Ectodermal cell (in vitro differentiated cells): ENCODE data around the gene KIF3A.
"Not testable (repeated sequence)": the region's sequence is repeated elsewhere in the genome, so short reads cannot be mapped to it uniquely, and the experiment has no call there.

Experiments used
- H3K27ac ChIP-seq: 2 replicates; pipeline ENCODE4 v1.7.0; 2013; ENCODE audit warnings: mild to moderate bottlenecking, low read depth, low read length; ENCODE audit not compliant: insufficient read depth, poor library complexity, severe bottlenecking
- H3K27me3 ChIP-seq: 2 replicates; pipeline ENCODE4 v1.7.0; 2013; ENCODE audit warnings: mild to moderate bottlenecking, low read length; ENCODE audit not compliant: insufficient read depth, control insufficient read depth, poor library complexity, severe bottlenecking
- H3K36me3 ChIP-seq: one replicate; pipeline ENCODE4 v1.7.0; 2013; ENCODE audit warnings: low read length; ENCODE audit not compliant: control insufficient read depth, insufficient read depth
- H3K4me1 ChIP-seq: one replicate; pipeline ENCODE4 v1.7.0; 2013; ENCODE audit warnings: low read length; ENCODE audit not compliant: control insufficient read depth, insufficient read depth
- H3K4me3 ChIP-seq: 2 replicates; pipeline ENCODE4 v1.7.0; 2013; ENCODE audit warnings: low read depth, low read length, control low read depth; ENCODE audit not compliant: insufficient read depth
- H3K9me3 ChIP-seq: 2 replicates; pipeline ENCODE4 v1.7.0; 2013; ENCODE audit warnings: mild to moderate bottlenecking, low read length, moderate library complexity; ENCODE audit not compliant: control insufficient read depth
- WGBS, 2 experiments: methylation state at CpG; one replicate each; pipeline ENCODE4 v1.1.7; 2013; ENCODE audit warnings: missing lambda C conversion rate in 2 of 2; 5-methylcytosine and 5-hydroxymethylcytosine counted together

The KIF3A gene

DNA sequence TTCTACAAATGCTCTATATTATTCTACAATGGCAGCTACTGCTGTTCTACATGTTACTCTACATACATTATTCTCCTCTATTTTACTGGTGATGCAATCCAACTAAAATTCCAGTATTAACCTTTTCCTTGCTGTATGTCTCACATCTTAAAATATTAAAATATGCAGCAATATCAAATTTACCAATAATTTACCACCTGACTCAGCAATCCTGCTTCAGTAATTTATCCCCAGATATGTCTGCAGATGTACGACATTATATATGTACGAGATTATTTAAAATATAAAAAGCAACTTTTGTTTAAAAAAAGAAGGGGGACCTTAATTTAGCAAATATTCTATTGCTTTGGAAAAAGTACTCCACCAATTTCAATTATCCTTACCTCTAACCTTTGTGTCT is 11.6 kb downstream of the KIF3A start:
- H3K27ac ChIP-seq: no peak overlapping the region
- H3K9me3 ChIP-seq: no peaks in the 10 kb centered on the region
- no peaks in the 10 kb centered on the region for H3K36me3 ChIP-seq
- no peaks in the 10 kb centered on the region for H3K4me1 ChIP-seq
- no peak overlapping the region for H3K4me3 ChIP-seq
- no peaks in the 10 kb centered on the region for H3K27me3 ChIP-seq
- WGBS, 2 experiments: 100% methylated on average over 1 of the region's 2 CpGs; no CpG with 5 or more reads in 1 of the 2 experiments

DNA sequence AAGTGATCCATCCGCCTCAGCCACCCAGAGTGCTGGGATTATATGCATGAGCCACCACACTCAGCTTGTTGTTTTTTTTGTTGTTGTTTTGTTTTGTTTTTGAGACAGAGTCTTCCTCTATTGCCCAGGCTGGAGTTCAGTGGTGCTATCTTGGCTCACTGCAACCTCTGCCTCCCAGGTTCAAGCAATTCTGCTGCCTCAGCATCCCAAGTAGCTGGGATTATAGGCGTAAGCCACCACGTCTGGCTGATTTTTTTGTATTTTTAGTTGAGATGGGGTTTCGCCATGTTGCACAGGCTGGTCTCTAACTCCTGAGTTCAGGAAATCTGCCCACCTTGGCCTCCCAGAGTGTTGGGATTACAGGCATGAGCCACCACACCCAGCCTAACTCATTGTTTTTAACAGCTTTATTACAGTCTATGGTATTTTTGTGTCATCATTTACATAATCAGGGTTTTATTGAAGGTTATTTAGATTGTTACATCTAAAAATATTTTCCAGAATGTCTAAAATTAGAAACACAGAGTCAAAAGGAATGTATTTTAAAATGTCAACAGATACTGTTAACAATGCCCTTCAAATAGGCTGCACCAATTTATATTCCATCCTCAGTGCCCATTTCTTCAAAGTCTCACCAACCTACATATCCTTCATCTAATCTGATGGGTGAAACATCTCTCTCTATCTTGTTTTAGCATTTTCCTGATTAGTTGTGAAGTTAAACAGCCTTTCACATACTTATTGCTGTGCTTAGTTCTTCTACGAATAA is 18.6 kb downstream of the KIF3A start:
- Histone ChIP-seq H3K4me1 (no peaks in the 10 kb centered on the region), H3K36me3 (no peaks in the 10 kb centered on the region), H3K27ac (no peak overlapping the region), H3K9me3 (no peaks in the 10 kb centered on the region), H3K4me3 (no peak overlapping the region), H3K27me3 (no peaks in the 10 kb centered on the region)
- WGBS, 2 experiments: 85 to 91% methylated on average over 4 of the region's 5 CpGs

GRCh38 chr5:132714456-132715307 is 22.7 kb downstream of the KIF3A start:
- H3K9me3 ChIP-seq: no peaks in the 10 kb centered on the region
- WGBS, 2 experiments: 89 to 90% methylated on average over 9 to 11 of the region's 11 CpGs
- no peak overlapping the region for H3K27ac ChIP-seq
- no peak overlapping the region for H3K4me3 ChIP-seq
- H3K27me3 ChIP-seq: no peaks in the 10 kb centered on the region
- H3K36me3 ChIP-seq: no peaks in the 10 kb centered on the region
- H3K4me1 ChIP-seq: no peaks in the 10 kb centered on the region

DNA sequence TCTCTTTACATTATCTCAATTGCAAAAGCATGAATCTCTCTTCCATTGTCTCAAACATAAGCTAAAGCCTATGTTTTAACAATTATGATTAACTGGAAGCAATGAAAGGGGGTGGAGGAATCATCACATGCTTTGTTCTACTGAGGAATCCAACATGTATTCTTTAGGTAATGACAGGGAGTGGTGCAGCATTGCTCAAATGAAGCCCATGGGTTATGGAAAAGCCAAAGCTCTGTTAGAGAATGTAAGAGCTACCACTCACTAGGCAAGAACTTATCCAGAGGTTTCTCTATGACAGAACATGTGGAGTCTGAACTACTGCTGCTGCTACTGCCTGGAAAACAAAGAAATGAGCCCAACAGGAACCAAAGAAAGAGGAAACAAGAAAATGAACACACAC is 28.7 kb downstream of the KIF3A start:
- no peaks in the 10 kb centered on the region for H3K36me3 ChIP-seq
- H3K27ac ChIP-seq: no peak overlapping the region
- no peaks in the 10 kb centered on the region for H3K9me3 ChIP-seq
- no peaks in the 10 kb centered on the region for H3K27me3 ChIP-seq
- no peaks in the 10 kb centered on the region for H3K4me1 ChIP-seq
- no peak overlapping the region for H3K4me3 ChIP-seq

GRCh38 chr5:132704875-132705274 is 32.5 kb downstream of the KIF3A start:
- Histone ChIP-seq H3K4me3 (no peak overlapping the region), H3K9me3 (no peaks in the 10 kb centered on the region), H3K27me3 (no peaks in the 10 kb centered on the region), H3K4me1 (no peaks in the 10 kb centered on the region), H3K27ac (no peak overlapping the region), H3K36me3 (peaks cover 15% of the 10 kb centered on the region)
- no CpG with 5 or more reads among the region's 1 CpG for WGBS, 2 experiments

DNA sequence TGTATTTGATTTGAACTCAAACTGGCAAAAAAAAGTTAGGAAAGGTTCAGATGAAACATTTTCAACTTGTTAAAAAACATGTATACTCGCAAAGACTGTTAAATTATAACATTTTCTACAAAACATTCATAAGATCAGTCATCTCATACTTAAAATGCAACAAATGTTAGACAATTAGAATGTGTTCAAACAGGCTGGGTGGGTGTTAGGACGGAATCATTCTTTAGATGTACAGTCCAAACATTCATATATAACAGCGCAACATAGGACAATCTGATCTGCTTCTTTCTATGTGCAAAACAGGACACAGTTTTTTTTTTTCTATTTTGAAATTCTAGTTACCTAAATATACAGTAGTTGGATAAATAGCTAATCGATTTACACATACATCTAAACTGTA is 41.4 kb downstream of the KIF3A start:
- H3K36me3 ChIP-seq: peaks cover 11% of the 10 kb centered on the region
- no peaks in the 10 kb centered on the region for H3K9me3 ChIP-seq
- H3K4me1 ChIP-seq: no peaks in the 10 kb centered on the region
- H3K27ac ChIP-seq: no peak overlapping the region
- H3K27me3 ChIP-seq: no peaks in the 10 kb centered on the region
- WGBS, 2 experiments: 100% methylated on average over 1 to 3 of the region's 4 CpGs
- no peak overlapping the region for H3K4me3 ChIP-seq

- Histone ChIP-seq H3K27ac (no peak overlapping the region), H3K9me3 (no peaks in the 10 kb centered on the region), H3K27me3 (no peaks in the 10 kb centered on the region), H3K4me1 (no peaks in the 10 kb centered on the region), H3K36me3 (no peaks in the 10 kb centered on the region), H3K4me3 (no peak overlapping the region)
Observed at GRCh38 chr5:132692632-132692967, 44.7 kb downstream of the KIF3A start.

- not testable (repeated sequence) for H3K4me1 ChIP-seq, H3K4me3 ChIP-seq, H3K27me3 ChIP-seq, H3K27ac ChIP-seq, H3K36me3 ChIP-seq, H3K9me3 ChIP-seq
- 94 to 95% methylated on average over 4 of the region's 5 CpGs for WGBS, 2 experiments
Observed at GRCh38 chr5:132691755-132692631, 45.4 kb downstream of the KIF3A start.

DNA sequence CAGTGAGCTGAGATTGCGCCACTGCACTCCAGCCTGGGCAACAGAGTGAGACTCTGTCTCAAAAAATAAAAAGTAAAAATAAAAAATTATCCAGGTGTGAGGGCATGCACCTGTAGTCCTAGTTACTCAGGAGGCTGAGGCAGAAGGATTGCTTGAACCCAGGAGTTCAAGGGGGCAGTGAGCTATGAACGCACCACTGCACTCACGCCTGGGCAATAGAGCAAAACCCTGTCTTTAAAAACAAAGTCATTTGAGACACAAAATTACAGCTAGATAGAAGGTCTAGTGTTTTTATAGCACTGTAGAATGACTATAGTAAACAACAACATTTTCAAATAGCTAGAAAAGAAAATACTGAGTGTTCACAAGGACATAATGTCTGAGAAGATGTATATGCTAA is 47.2 kb downstream of the KIF3A start:
- Histone ChIP-seq H3K27me3 (no peaks in the 10 kb centered on the region), H3K9me3 (no peaks in the 10 kb centered on the region), H3K4me3 (no peak overlapping the region), H3K4me1 (no peaks in the 10 kb centered on the region), H3K27ac (no peak overlapping the region), H3K36me3 (no peaks in the 10 kb centered on the region)
- 91 to 100% methylated on average over 3 of the region's 3 CpGs for WGBS, 2 experiments

GRCh38 chr5:132689513-132689912 is 47.8 kb downstream of the KIF3A start:
- no peaks in the 10 kb centered on the region for H3K36me3 ChIP-seq
- WGBS, 2 experiments: 88 to 90% methylated on average over 6 to 7 of the region's 7 CpGs
- no peaks in the 10 kb centered on the region for H3K27me3 ChIP-seq
- no peak overlapping the region for H3K4me3 ChIP-seq
- no peak overlapping the region for H3K27ac ChIP-seq
- no peaks in the 10 kb centered on the region for H3K9me3 ChIP-seq
- no peaks in the 10 kb centered on the region for H3K4me1 ChIP-seq
